ENCODE data around the gene MGRN1.

DNA sequence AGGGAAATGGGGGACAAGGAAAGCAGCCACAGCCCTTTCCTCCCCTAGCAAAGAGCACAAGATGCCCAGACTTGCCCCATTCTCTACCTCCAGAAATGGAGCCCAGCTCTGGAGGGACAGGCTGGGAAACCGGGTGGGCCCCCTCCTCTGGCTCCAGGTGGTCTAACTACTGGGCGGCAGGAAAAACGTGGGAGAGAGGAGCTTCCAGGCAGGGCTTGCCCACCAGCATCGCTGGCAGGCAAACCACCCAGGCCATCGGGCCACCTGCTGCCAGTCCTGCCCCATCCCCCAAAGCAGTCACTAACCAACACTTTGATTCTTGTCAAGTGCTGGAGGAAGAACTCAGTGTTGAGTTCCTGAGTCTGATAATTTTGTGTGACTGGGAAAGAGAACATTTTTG is 93.8 kb downstream of the MGRN1 start:
- TF ChIP-seq, protein P1, sequence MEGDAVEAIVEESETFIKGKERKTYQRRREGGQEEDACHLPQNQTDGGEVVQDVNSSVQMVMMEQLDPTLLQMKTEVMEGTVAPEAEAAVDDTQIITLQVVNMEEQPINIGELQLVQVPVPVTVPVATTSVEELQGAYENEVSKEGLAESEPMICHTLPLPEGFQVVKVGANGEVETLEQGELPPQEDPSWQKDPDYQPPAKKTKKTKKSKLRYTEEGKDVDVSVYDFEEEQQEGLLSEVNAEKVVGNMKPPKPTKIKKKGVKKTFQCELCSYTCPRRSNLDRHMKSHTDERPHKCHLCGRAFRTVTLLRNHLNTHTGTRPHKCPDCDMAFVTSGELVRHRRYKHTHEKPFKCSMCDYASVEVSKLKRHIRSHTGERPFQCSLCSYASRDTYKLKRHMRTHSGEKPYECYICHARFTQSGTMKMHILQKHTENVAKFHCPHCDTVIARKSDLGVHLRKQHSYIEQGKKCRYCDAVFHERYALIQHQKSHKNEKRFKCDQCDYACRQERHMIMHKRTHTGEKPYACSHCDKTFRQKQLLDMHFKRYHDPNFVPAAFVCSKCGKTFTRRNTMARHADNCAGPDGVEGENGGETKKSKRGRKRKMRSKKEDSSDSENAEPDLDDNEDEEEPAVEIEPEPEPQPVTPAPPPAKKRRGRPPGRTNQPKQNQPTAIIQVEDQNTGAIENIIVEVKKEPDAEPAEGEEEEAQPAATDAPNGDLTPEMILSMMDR (conservative IDR thresholded peaks at IDR 0.05 in 1 of 2, IDR thresholded peaks at IDR 0.05 in 1 of 2; ENCODE audit: extremely low read depth in 1 of 2, insufficient read depth in 1 of 2, low read depth in 1 of 2, low read length in 2 of 2) = no peak
- no peak for TF ChIP-seq EZH2 (IDR thresholded peaks at IDR 0.05; ENCODE audit: borderline replicate concordance, low read length)

Data from mammary epithelial cell (primary cell).